ENCODE results near the gene DIAPH3.

DNA sequence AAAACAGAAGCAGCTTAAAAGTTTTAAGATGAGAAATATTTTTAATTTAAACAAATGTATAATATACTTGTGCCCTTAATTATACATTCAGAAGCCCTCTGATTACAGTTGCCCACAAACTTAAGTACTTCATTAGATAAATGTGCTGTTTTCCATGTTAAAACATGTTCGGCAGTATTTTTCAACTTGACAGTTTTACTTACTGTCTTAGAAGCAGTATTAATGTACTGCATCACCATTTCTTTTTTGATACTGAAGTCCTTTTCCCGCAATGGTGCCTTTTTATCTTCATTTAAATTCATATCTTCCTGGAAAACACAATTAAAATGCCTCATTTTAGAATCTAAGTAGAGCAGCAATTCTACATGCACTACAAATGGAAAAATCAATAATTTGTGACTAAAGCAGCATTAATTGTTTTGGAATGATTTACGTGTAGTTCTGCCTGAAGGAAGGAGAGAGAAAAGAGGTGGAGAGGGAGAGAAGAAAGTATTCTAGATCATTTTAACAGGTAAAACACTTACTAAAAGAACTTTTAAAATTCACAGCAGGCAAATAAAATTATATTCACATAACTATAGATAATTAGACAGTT, 70.2 kb downstream of the DIAPH3 start:
- TF ChIP-seq, protein P1, sequence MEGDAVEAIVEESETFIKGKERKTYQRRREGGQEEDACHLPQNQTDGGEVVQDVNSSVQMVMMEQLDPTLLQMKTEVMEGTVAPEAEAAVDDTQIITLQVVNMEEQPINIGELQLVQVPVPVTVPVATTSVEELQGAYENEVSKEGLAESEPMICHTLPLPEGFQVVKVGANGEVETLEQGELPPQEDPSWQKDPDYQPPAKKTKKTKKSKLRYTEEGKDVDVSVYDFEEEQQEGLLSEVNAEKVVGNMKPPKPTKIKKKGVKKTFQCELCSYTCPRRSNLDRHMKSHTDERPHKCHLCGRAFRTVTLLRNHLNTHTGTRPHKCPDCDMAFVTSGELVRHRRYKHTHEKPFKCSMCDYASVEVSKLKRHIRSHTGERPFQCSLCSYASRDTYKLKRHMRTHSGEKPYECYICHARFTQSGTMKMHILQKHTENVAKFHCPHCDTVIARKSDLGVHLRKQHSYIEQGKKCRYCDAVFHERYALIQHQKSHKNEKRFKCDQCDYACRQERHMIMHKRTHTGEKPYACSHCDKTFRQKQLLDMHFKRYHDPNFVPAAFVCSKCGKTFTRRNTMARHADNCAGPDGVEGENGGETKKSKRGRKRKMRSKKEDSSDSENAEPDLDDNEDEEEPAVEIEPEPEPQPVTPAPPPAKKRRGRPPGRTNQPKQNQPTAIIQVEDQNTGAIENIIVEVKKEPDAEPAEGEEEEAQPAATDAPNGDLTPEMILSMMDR (conservative IDR thresholded peaks at IDR 0.05; ENCODE audit: low read depth, low read length): no peak
- TF ChIP-seq POLR2A (IDR thresholded peaks at IDR 0.05; ENCODE audit: low read depth, low read length) (no peak), MAZ (IDR thresholded peaks at IDR 0.05; ENCODE audit: borderline replicate concordance, low read depth, low read length) (no peak), MXI1 (IDR thresholded peaks at IDR 0.05; ENCODE audit: borderline replicate concordance, low read depth, low read length) (no peak), USF2 (IDR thresholded peaks at IDR 0.05; ENCODE audit: low read depth, low read length) (no peak), CHD1 (IDR thresholded peaks at IDR 0.05; ENCODE audit: low read depth, low read length) (no peak), ELK1 (IDR thresholded peaks at IDR 0.05; ENCODE audit: borderline replicate concordance, low read depth, low read length) (no peak), NFE2L2 (IDR thresholded peaks at IDR 0.05; ENCODE audit: low read depth, low read length) (no peak), RAD21 (IDR thresholded peaks at IDR 0.05; ENCODE audit: low read length) (no peak), BHLHE40 (IDR thresholded peaks at IDR 0.05; ENCODE audit: low read depth, low read length) (no peak), SMC3 (IDR thresholded peaks at IDR 0.05; ENCODE audit: low read depth, low read length) (no peak), CEBPB (IDR thresholded peaks at IDR 0.05; ENCODE audit: low read depth, low read length) (no peak)
